COLO829 (cell line): ENCODE measurements around the gene HLCS.

Source experiments
- DNase-seq: peaks from one replicate; pipeline ENCODE4 v3.0.0; 2012; ENCODE audit warnings: low spot score

HLCS gene

DNA sequence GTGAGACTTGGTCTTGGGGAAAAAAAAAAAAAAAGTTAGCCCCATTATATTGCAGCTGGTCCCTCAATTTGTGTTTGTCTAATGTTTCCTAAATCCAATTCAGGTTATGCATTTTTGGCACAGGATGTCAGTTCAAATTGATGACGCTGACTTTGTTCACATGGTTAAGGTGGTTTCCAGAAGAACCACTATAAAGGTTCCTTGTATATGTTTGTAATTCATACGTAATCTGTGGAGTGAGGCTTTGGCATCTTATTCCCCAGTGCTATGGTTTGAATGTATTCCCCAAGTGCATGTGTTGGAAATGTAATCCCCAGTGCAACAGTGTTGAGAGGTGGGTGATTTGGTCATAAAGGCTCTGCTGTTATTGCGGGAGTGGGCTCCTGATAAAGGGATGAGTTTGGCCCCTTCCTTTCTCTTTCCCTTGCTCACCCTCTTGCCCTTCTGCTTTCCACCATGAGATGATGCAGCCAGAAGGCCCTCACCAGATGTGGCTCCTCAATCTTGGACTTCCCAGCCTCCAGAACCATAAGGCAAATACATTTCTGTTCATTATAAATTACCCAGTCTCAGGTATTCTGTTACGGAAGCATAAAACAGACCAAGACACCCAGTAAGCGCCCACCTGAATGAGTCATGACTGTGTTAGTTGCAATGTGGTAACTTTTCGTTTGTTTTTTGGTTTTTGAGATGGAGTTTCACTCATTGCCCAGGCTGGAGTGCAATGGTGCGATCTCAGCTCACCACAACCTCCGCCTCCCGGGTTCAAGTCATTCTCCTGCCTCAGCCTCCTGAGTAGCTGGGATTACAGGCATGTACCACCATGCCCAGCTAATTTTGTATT is 19.5 kb upstream of the HLCS start:
- DNase-seq: no peak

DNA sequence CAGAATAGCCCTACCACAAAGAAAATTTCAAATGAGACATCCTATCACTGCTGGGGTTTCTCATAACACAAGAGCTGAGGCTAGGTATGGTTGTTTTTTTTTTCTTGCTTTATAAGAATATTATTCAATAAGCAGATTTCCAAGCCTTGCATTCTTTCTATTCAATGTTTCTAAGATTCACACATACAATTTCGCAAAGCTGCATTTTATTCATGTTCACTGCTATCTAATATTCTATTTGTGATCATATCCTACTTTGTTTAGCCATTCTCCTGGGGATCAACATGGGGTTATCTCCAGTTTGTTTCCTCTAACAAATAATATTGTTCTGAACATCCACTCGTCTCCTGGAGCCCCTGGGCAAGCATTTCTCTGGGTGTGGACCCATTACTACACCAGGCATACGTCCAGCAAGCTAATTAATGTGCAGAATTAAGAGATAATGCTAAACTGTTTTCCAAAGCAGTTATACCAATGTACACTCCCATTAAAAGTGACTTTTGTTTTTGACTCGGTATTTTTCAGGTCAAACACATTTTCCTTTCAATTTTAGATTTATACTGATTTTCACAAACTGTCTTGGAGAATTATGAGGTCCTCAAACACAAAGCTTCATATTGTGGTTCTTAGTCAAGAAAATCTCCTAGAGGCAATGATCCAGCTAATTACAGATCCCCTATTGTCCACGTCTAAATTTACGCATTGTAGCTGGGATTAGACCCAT is 15.7 kb upstream of the HLCS start:
- no peak for DNase-seq

DNA sequence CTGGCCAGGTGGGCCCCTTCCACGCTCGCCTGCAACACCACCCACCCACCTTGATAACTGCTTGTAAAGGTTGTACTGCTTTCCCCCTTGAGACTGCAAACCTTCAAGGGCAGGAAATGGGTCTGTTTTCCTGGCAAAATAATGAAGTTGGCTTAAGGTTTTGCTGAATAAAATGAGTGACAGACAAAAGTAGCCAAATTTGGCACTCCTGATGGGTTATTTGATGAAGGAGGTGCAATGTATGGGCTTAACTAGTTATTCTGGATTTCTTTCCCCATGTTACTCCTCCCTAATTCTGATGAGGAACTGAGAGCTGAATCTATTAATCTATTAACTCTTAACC is 14.6 kb upstream of the HLCS start:
- no peak for DNase-seq

DNA sequence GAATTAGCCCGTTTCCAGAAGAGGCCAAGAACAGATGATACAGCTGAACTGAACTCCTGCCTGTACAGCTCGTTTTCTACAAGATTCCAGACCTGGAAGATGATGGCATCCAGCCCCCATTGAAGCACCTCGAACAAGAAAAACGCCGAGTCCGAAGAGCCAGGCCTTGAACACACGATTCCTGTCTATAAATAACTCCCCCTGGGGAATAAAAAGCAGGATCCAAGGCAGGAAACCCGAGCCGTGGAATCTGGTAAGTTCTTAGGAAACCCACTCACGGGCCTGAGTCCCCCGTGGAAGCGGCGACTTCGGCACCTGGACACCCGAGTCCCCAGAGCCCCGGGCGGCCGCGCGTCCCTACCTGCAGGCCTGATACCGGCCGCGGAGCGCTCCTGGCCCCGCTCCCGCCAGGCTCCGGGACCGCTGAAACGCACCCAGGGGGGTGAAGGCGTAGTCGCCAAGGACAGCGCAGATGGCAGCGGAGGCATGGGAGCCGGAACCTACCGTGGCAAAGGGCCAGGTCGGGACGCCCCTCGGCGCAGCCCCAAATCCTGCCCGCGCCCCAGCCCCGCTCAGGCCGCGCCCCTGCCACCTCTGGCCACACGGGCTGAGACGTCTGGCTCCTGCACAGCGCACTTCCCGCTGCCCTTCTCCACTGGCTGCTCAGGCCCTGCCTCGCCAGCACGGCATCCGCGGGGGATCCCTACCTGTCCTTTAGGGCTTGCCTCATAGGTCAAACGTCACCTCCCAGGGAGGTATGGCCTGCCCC is 14.0 kb upstream of the HLCS start:
- no peak for DNase-seq

DNA sequence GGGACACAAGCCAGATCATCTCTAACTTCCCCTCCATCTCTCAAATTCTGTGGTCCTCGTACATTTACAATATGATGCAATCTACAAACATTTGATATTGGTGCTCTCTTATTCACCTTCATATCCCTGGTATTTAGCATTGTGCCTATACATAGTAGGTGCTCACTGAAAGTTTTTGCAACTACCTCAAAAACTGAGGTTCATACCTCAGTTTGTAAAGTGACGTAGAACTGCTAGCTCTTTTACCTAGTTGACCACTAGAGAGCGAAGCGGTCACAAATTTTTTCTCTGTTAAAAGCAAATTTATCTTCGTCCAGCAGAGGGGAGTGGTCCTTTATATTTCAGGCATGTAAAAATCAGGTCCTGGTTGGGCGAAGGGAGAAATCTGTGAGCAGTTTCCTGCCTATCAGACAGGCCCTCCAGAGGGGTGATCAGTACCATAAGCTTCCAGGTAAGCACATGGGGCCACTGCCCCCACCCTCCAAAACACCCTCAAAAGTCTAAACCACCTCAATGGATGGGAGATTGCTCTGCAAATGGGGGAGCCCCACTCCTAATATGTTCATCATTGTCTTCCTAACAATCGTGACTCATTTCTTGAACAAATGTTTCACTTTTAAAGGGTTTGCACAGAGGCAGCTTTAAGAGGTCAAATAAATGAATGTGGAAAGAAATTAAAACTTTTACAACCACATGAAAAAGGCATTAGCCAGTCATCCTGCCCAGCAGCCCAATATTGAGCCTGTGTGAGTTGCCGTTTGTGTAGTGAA is 10.6 kb upstream of the HLCS start:
- DNase-seq: peak; percentile 55

- no peak for DNase-seq
Measured at GRCh38 chr21:36976228-36976861, 9.9 kb upstream of the HLCS start.

- DNase-seq: no peak
Measured at GRCh38 chr21:36974851-36975192, 8.4 kb upstream of the HLCS start.

- no peak for DNase-seq
Measured at GRCh38 chr21:36973986-36974850, 7.7 kb upstream of the HLCS start.

GRCh38 chr21:36968976-36969375 is 2.5 kb upstream of the HLCS start:
- no peak for DNase-seq

DNA sequence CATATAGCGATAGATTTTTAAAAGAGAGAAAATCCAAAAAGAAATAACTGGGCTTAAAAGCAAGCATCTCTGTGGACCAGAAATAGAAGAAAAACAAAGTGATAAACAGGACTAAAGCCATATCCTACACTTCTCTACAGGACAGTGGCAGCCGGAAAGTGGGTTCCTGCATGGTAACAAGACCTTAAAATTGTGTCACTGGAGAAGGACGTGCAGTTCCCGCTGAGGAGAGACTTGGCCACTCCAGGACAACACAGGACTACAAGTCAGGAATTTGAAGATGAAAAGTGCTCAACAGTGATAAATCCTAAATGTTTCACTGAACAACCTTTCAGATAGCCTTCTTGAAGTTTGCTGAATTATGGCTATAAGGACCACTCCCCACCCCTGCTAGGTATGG is 1.9 kb upstream of the HLCS start:
- DNase-seq: no peak

- DNase-seq: no peak
Measured at GRCh38 chr21:36966821-36967768, 626 bp upstream of the HLCS start.

DNA sequence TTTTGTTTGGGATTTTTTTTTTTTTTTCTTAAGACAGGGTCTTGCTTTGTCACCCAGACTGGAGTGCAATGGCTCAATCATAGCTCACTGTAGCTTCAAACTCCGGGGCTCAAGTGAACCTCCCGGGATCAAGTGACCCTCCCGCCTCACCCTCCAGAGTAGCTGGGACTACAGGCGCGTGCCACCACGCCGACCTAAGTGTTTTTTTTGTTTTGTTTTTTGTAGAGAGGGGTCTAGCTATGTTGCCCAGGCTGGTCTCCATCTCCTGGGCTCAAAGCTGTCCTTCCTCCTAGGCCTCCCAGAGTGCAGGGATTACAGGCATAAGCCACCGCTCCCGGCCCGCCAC is 776 bp downstream of the HLCS start:
- DNase-seq: no peak

DNA sequence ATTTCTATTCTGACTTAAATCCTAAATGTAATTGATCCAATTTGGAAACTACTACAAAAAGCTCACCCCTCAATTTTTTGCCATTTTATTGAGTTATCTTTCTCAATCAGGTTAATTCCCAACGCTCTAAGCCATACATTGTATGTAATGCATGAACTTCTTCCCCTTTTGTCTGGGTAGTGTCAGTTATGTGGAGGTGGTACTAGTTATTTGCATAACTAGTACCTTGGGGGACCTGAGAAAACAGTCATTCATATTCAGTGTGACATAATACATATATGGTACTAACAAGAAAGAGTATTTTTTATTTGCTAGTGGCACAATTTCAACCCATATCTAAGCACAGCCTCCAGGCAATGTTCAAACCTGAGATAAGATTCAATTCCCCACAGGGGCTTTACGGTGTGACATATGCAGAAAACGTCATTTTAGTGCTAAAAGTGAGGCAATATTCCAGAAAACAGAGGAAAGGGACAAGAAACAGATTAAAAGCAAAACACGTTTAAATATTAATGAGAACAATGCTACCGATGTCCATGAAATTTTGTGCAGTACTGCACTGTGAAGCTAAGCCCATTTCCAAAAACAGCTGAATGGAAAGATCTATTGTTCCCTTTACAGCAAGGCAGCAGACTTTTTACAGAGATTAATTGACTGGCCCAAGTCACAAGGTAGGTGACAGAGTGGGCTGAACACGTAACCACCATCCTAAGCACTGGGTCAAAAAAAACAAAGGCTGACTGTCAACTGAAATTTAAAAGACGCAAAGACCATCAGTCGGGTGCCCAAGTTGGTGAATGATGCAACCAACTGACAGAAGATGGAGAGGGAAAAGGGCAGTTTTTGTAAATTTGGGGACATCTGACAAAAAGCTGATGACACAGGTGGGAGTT is 1.4 kb downstream of the HLCS start:
- peak; percentile 15 for DNase-seq

GRCh38 chr21:36964398-36964797 is 2.1 kb downstream of the HLCS start:
- no peak for DNase-seq

DNA sequence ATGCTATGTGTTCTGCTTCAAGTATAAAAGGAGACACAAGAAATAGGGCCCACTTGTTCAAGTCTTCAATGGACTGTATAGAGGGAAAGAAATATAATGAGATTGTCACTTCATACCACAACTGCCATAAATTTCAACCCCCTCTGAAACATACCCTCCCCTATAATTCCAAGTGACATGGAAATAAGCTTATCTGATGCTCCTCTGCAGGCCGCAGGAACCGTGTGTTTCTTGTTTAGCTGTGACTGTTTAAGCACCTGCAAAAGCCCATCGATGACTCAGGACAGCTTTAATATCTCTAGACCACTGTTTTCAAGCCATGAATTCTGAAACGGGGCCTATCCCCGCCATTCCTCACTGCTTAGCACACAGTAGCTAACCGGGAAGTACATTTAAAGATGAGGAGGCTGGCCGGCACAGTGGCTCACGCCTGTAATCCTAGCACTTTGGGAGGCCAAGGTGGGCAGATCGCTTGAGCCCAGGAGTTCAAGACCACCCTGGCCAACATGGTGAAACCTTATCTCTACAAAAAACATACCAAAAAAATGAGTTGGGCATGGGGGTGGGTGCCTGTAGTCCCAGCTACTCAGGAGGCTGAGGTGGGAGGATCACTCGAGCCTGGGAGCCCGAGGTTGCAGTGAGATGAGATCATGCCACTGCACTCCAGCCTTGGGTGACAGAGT is 4.2 kb downstream of the HLCS start:
- no peak for DNase-seq

GRCh38 chr21:36960676-36961284 is 5.7 kb downstream of the HLCS start:
- no peak for DNase-seq

DNA sequence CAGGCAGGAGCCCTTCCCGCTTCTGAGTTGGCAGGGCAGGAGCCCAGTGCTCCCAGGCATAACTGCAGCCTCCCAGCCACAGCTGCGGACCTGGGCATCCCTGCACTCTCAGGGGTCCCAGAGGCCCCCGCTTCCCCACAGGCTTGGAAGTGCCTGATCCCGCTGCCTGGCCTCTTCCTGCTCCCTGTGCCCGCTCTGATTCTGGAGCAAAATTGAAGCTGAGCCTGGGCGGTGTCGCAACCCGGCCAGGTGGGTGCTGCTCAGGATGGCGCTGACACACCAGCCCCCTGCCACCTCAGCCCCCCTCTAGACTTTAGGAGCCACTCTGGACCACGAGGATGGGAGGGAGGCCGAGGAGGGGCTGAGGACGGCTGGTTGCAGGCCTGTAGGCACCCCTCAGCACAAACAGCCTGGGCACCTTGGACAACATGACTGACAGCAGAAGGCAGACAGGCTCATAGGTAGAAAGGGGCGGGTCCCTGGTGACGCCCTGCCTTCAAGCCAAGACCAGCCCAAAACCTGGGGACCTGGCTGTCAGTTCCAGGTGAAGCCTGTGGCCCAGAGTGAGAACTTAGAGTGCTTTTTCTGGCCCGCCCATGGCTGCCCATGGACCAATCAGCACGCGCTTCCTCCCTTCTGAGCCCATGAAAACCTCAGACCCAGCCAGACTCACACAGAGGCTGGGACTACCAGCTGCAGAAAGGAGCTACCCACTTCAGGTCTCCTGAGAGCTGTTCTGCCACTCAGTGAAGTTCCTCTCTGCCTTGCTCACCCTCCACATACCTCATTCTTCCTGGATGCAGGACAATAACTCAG is 7.2 kb downstream of the HLCS start:
- no peak for DNase-seq
